SK-N-SH (cell line): Measurements from ENCODE around the gene KCNC2.

ENCODE experiments used
- CTCF ChIP-seq: fragments of 200-600 bp; sonication (generic); IDR thresholded peaks from 2 replicates; pipeline ENCODE4 v1.6.1; 2017; ENCODE audit warnings: antibody characterized with exemption, mild to moderate bottlenecking, moderate library complexity
- MAX ChIP-seq: IDR thresholded peaks from 2 replicates; pipeline ENCODE4 v1.4.0; 2012; ENCODE audit warnings: low read depth
- PBX3 ChIP-seq: IDR thresholded peaks from 2 replicates; pipeline ENCODE4; 2012
- RAD21 ChIP-seq: IDR thresholded peaks from 2 replicates; pipeline ENCODE4 v1.6.1; 2012; ENCODE audit warnings: mild to moderate bottlenecking, low read length
- RCOR1 ChIP-seq: fragments of 150-350 bp; IDR thresholded peaks from 2 replicates; pipeline ENCODE4 v1.6.1; 2017; ENCODE audit warnings: antibody characterized with exemption, low read length
- SIN3A ChIP-seq: IDR thresholded peaks from 2 replicates; pipeline ENCODE4 v1.6.1; 2012; ENCODE audit warnings: low read depth, mild to moderate bottlenecking, low read length, moderate library complexity, borderline replicate concordance
- SMC3 ChIP-seq: IDR thresholded peaks from 2 replicates; pipeline ENCODE4 v1.6.1; 2012; ENCODE audit warnings: low read depth, low read length, improper control_type of control experiment
- YY1 ChIP-seq: IDR thresholded peaks from 2 replicates; pipeline ENCODE4 v1.4.0; 2012; ENCODE audit warnings: low read depth, mild to moderate bottlenecking

- TF ChIP-seq SMC3 (no peak), MAX (no peak), RCOR1 (no peak), PBX3 (no peak), CTCF (no peak), SIN3A (no peak), RAD21 (no peak), YY1 (no peak)
Observed at GRCh38 chr12:75239987-75240386, 30.3 kb upstream of the KCNC2 start.
